Epithelial cell of proximal tubule (primary cell): ENCODE data around the gene TERT. TPM values are rescaled to one million over a fixed set of nuclear protein-coding genes. Genes with fewer than 3 reads are reported as not detected.
"Not testable (repeated sequence)": the region's sequence is repeated elsewhere in the genome, so short reads cannot be mapped to it uniquely, and the experiment has no call there.

Source experiments
- DNase-seq: peaks from one replicate; pipeline ENCODE4 v3.0.0-alpha.2; 2011; ENCODE audit warnings: low read depth
- H3K4me3 ChIP-seq: 2 replicates; pipeline ENCODE4 v1.5.1; 2011; ENCODE audit warnings: low read depth, mild to moderate bottlenecking, low read length
- CTCF ChIP-seq: conservative IDR thresholded peaks from 2 replicates; pipeline ENCODE4 v1.5.1; 2012; ENCODE audit warnings: low read depth, mild to moderate bottlenecking, low read length
- total RNA-seq: library from RNA; depleted of rRNA; stranded (reverse); fragments of >200 nt; gene quantifications from 2 replicates; pipeline ENCODE4 v1.2.3, GENCODE V29; 2015

The TERT gene
- total RNA-seq, 1 donor from 2014 or later, result not detected

- no peak for TF ChIP-seq CTCF
- DNase-seq, result no peak
- H3K4me3 ChIP-seq, result no peak overlapping the region
These were observed 59.0 kb downstream of the TERT start for GRCh38 chr5:1235838-1236237.

- TF ChIP-seq CTCF, result no peak
- no peak overlapping the region for H3K4me3 ChIP-seq
- no peak for DNase-seq
These were observed 59.5 kb downstream of the TERT start for GRCh38 chr5:1235379-1235778.

GRCh38 chr5:1232780-1233179 lies 62.1 kb downstream of the TERT start:
- H3K4me3 ChIP-seq, result no peak overlapping the region
- TF ChIP-seq CTCF, result no peak
- DNase-seq, result no peak

- no peak overlapping the region for H3K4me3 ChIP-seq
- DNase-seq, result no peak
- TF ChIP-seq CTCF, result no peak
These were observed 63.4 kb downstream of the TERT start for GRCh38 chr5:1231354-1231905.

GRCh38 chr5:1230551-1230950 lies 64.3 kb downstream of the TERT start:
- DNase-seq, result no peak
- no peak for TF ChIP-seq CTCF
- no peak overlapping the region for H3K4me3 ChIP-seq

GRCh38 chr5:1229822-1230221 lies 65.0 kb downstream of the TERT start:
- H3K4me3 ChIP-seq, result no peak overlapping the region
- TF ChIP-seq CTCF, result no peak
- no peak for DNase-seq

- H3K4me3 ChIP-seq, result not testable (repeated sequence)
These were observed 65.8 kb downstream of the TERT start for GRCh38 chr5:1229023-1229422.

More at GRCh38 chr5:1229023-1229422, 65.8 kb downstream of the TERT start:
- DNase-seq, result not testable (repeated sequence)
